Ishikawa (cell line): ENCODE measurements around the gene B4GALT2.

Experiments
- CEBPB ChIP-seq: IDR thresholded peaks from 2 replicates; pipeline ENCODE4 v1.6.1; 2012
- EGR1 ChIP-seq: IDR thresholded peaks from 2 replicates; pipeline ENCODE4 v1.6.1; 2012
- EP300 ChIP-seq: IDR thresholded peaks from 2 replicates; pipeline ENCODE4 v1.6.1; 2012; ENCODE audit warnings: borderline replicate concordance
- FOXM1 ChIP-seq: IDR thresholded peaks from 2 replicates; pipeline ENCODE4 v1.6.1; 2012; ENCODE audit warnings: low read depth, borderline replicate concordance
- MAX ChIP-seq: IDR thresholded peaks from 2 replicates; pipeline ENCODE4 v1.6.1; 2012
- REST ChIP-seq: IDR thresholded peaks from 2 replicates; pipeline ENCODE4 v1.6.1; 2012; ENCODE audit warnings: low read depth, mild to moderate bottlenecking
- TAF1 ChIP-seq: IDR thresholded peaks from 2 replicates; pipeline ENCODE4 v1.6.1; 2012; ENCODE audit warnings: low read depth, mild to moderate bottlenecking
- USF1 ChIP-seq: IDR thresholded peaks from 2 replicates; pipeline ENCODE4 v1.6.1; 2012
- ZBTB7A ChIP-seq: IDR thresholded peaks from 2 replicates; pipeline ENCODE4 v1.6.1; 2012; ENCODE audit warnings: low read depth

GRCh38 chr1:43963006-43963405 lies 16.0 kb upstream of the B4GALT2 start:
- TF ChIP-seq EP300 (no peak), REST (no peak), FOXM1 (no peak), EGR1 (no peak), USF1 (no peak), MAX (no peak), ZBTB7A (no peak), CEBPB (no peak), TAF1 (no peak)
